Upper lobe of left lung (tissue), 4 donors: ENCODE data around the gene CLTCL1.

Experiments
- POLR2A ChIP-seq, 4 donors: fragments of 450-650 bp; IDR thresholded peaks; one replicate each; pipeline ENCODE4 v1.5.1; 2016 to 2017; ENCODE audit warnings: antibody characterized with exemption in 4 of 4, mild to moderate bottlenecking in 2 of 4
- TF ChIP-seq, protein P1 (sequence below), 6 experiments: fragments of 450-650 bp in 4 of 6; fragments of 200-600 bp in 2 of 6; sonication (generic) in 2 of 6; IDR thresholded peaks; one replicate each; pipeline ENCODE4 v1.5.1; 2016 to 2019; ENCODE audit warnings: antibody characterized with exemption in 6 of 6

- TF ChIP-seq, protein P1, sequence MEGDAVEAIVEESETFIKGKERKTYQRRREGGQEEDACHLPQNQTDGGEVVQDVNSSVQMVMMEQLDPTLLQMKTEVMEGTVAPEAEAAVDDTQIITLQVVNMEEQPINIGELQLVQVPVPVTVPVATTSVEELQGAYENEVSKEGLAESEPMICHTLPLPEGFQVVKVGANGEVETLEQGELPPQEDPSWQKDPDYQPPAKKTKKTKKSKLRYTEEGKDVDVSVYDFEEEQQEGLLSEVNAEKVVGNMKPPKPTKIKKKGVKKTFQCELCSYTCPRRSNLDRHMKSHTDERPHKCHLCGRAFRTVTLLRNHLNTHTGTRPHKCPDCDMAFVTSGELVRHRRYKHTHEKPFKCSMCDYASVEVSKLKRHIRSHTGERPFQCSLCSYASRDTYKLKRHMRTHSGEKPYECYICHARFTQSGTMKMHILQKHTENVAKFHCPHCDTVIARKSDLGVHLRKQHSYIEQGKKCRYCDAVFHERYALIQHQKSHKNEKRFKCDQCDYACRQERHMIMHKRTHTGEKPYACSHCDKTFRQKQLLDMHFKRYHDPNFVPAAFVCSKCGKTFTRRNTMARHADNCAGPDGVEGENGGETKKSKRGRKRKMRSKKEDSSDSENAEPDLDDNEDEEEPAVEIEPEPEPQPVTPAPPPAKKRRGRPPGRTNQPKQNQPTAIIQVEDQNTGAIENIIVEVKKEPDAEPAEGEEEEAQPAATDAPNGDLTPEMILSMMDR (IDR thresholded peaks at IDR 0.05): no peak
- no peak for TF ChIP-seq POLR2A (IDR thresholded peaks at IDR 0.05)
Observed at GRCh38 chr22:19193879-19194278, 97.6 kb downstream of the CLTCL1 start.
